H1 (cell line): ENCODE measurements around the gene RHBDF2. TPM values are rescaled to one million over a fixed set of nuclear protein-coding genes. Genes with fewer than 3 reads are reported as not detected.

Source experiments
- CTCF ChIA-PET: fragments of 300-600 bp; sonication (Branson Sonifier 250); formaldehyde crosslinking; loops from one replicate; lab custom pipeline; 2021; ENCODE audit not compliant: partially characterized antibody; lab: Charles Lee
- POLR2A ChIA-PET: fragments of 300-600 bp; sonication (Branson Sonifier 250); formaldehyde crosslinking; loops from one replicate; lab custom pipeline; 2021; ENCODE audit warnings: inconsistent platforms; ENCODE audit not compliant: partially characterized antibody; lab: Charles Lee
- DNase-seq, 2 experiments: peaks; one replicate each; pipeline versions ENCODE4 v3.0.0 to v3.0.0-alpha.2; 2010 to 2022; ENCODE audit warnings: low spot score in 2 of 2, low read depth in 1 of 2, mixed read lengths in 1 of 2
- FAIRE-seq: peaks from 2 replicates; lab custom pipeline; 2011; peaks lifted over from hg19 to GRCh38; lab: Jason Lieb, UNC
- H2AFZ ChIP-seq: 2 replicates; pipeline ENCODE4 v1.8.1; 2012; ENCODE audit warnings: low read length, inconsistent platforms
- H2AK5ac ChIP-seq: 2 replicates; pipeline ENCODE4 v1.6.1; 2013; ENCODE audit warnings: low read depth, low read length
- H2BK120ac ChIP-seq: replicated peaks from 2 replicates; pipeline ENCODE3; 2013; ENCODE audit warnings: low read depth, low read length, inconsistent platforms
- H2BK12ac ChIP-seq: 2 replicates; pipeline ENCODE4 v1.6.1; 2013; ENCODE audit warnings: low read depth, low read length
- H2BK15ac ChIP-seq: 2 replicates; pipeline ENCODE4 v1.6.1; 2013; ENCODE audit warnings: low read length
- H2BK20ac ChIP-seq: 2 replicates; pipeline ENCODE4 v1.6.1; 2013; ENCODE audit warnings: low read length
- H2BK5ac ChIP-seq: 2 replicates; pipeline ENCODE4 v1.6.1; 2013; ENCODE audit warnings: low read depth, low read length
- H3K14ac ChIP-seq: 2 replicates; pipeline ENCODE4 v1.6.1; 2013; ENCODE audit warnings: inconsistent platforms; ENCODE audit not compliant: insufficient read length
- H3K18ac ChIP-seq: 2 replicates; pipeline ENCODE4 v1.6.1; 2013; ENCODE audit warnings: low read length; ENCODE audit errors: extremely low read depth
- H3K23ac ChIP-seq: 2 replicates; pipeline ENCODE4 v1.6.1; 2013; ENCODE audit warnings: inconsistent platforms; ENCODE audit not compliant: insufficient read length
- H3K23me2 ChIP-seq: 2 replicates; pipeline ENCODE4 v1.6.1; 2013; ENCODE audit warnings: low read depth, low read length
- H3K27ac ChIP-seq: 2 replicates; pipeline ENCODE4 v1.6.1; 2011; ENCODE audit warnings: low read depth, low read length, inconsistent platforms
- H3K27me3 ChIP-seq, 4 experiments: replicated peaks in 1 of 4; 1 replicate in 1 of 4; 2 replicates in 3 of 4; pipeline versions ENCODE4 v1.6.1 to v1.8.1; 2011 to 2013; ENCODE audit warnings: low read length in 3 of 4, mild to moderate bottlenecking in 3 of 4, inconsistent platforms in 2 of 4, mixed read lengths in 2 of 4, moderate library complexity in 1 of 4; ENCODE audit not compliant: control insufficient read depth in 3 of 4, insufficient read depth in 3 of 4; ENCODE audit errors: extremely low read depth in 1 of 4
- H3K36me3 ChIP-seq, 4 experiments: 2 replicates each; pipeline versions ENCODE4 v1.6.1 to v1.8.1; 2011 to 2013; ENCODE audit warnings: mild to moderate bottlenecking in 4 of 4, low read length in 3 of 4, moderate library complexity in 2 of 4, control low read depth in 1 of 4, inconsistent platforms in 1 of 4; ENCODE audit not compliant: insufficient read depth in 4 of 4, control insufficient read depth in 2 of 4
- H3K4ac ChIP-seq: replicated peaks from 2 replicates; pipeline ENCODE3; 2013; ENCODE audit warnings: low read length, low read depth, mixed read lengths, inconsistent platforms; ENCODE audit not compliant: insufficient read length
- H3K4me1 ChIP-seq, 4 experiments: replicated peaks in 1 of 4; 1 replicate in 1 of 4; 2 replicates in 3 of 4; pipeline versions ENCODE4 v1.6.1 to v1.8.1; 2011 to 2013; ENCODE audit warnings: low read length in 3 of 4, inconsistent platforms in 2 of 4, mixed read lengths in 1 of 4; ENCODE audit not compliant: insufficient read depth in 4 of 4, control insufficient read depth in 3 of 4
- H3K4me2 ChIP-seq, 2 experiments: 2 replicates each; pipeline versions ENCODE4 v1.6.1 to v1.8.1; 2011 to 2013; ENCODE audit warnings: low read depth in 2 of 2, low read length in 2 of 2, control low read depth in 1 of 2, inconsistent platforms in 1 of 2, mild to moderate bottlenecking in 1 of 2; ENCODE audit not compliant: insufficient read depth in 1 of 2
- H3K4me3 ChIP-seq, 4 experiments: fragments of 200-600, 300-600 bp in 1 of 4; sonication (generic), shearing (Covaris generic), sonication (Bioruptor Twin) in 1 of 4; 2 replicates each; pipeline versions ENCODE4 v1.5.1 to v1.8.1; 2011 to 2016; ENCODE audit warnings: low read length in 4 of 4, low read depth in 3 of 4, control low read depth in 2 of 4, inconsistent platforms in 2 of 4, mild to moderate bottlenecking in 2 of 4, mixed read lengths in 1 of 4, moderate library complexity in 1 of 4; ENCODE audit not compliant: insufficient read depth in 2 of 4; ENCODE audit errors: extremely low read depth in 1 of 4
- H3K56ac ChIP-seq: replicated peaks from 2 replicates; pipeline ENCODE3; 2013; ENCODE audit warnings: low read depth, mild to moderate bottlenecking, mixed read lengths, low read length, inconsistent platforms; ENCODE audit not compliant: insufficient read length
- H3K79me1 ChIP-seq: 2 replicates; pipeline ENCODE4 v1.6.1; 2013; ENCODE audit warnings: low read depth, low read length, control low read depth
- H3K79me2 ChIP-seq, 2 experiments: 2 replicates each; pipeline versions ENCODE4 v1.6.1 to v1.8.1; 2012 to 2013; ENCODE audit warnings: low read length in 2 of 2, mild to moderate bottlenecking in 2 of 2, inconsistent platforms in 1 of 2; ENCODE audit not compliant: insufficient read depth in 2 of 2, control insufficient read depth in 1 of 2
- H3K9ac ChIP-seq, 4 experiments: replicated peaks in 1 of 4; 1 replicate in 1 of 4; 2 replicates in 3 of 4; pipeline versions ENCODE4 v1.6.1 to v1.8.1; 2011 to 2013; ENCODE audit warnings: low read depth in 3 of 4, low read length in 3 of 4, control low read depth in 2 of 4, mild to moderate bottlenecking in 2 of 4, moderate library complexity in 2 of 4, inconsistent platforms in 1 of 4; ENCODE audit errors: extremely low read depth in 1 of 4
- H3K9me3 ChIP-seq, 2 experiments: 2 replicates each; pipeline versions ENCODE4 v1.6.1 to v1.8.1; 2012 to 2013; ENCODE audit warnings: mild to moderate bottlenecking in 2 of 2, moderate library complexity in 2 of 2, control low read depth in 1 of 2, inconsistent platforms in 1 of 2, low read depth in 1 of 2, low read length in 1 of 2, mixed read lengths in 1 of 2; ENCODE audit not compliant: insufficient read depth in 2 of 2
- H4K20me1 ChIP-seq, 2 experiments: replicated peaks in 1 of 2; 2 replicates each; pipeline versions ENCODE3 to v1.8.1; 2011 to 2013; ENCODE audit warnings: inconsistent platforms in 2 of 2, low read length in 2 of 2, mild to moderate bottlenecking in 1 of 2; ENCODE audit not compliant: insufficient read depth in 2 of 2, control insufficient read depth in 1 of 2
- H4K5ac ChIP-seq: 2 replicates; pipeline ENCODE4 v1.6.1; 2013; ENCODE audit warnings: low read length, low read depth, mixed read lengths, inconsistent platforms; ENCODE audit not compliant: insufficient read length
- H4K8ac ChIP-seq: 2 replicates; pipeline ENCODE4 v1.8.0; 2013; ENCODE audit warnings: mild to moderate bottlenecking, moderate library complexity, low read length, inconsistent platforms; ENCODE audit not compliant: insufficient read depth; ENCODE audit errors: extremely low read depth
- H4K91ac ChIP-seq: replicated peaks from 2 replicates; pipeline ENCODE3; 2013; ENCODE audit warnings: low read length, mixed read lengths, inconsistent platforms; ENCODE audit not compliant: insufficient read length
- ATF2 ChIP-seq: IDR thresholded peaks from 2 replicates; pipeline ENCODE4 v1.6.1; 2012; ENCODE audit warnings: low read length, inconsistent platforms
- BACH1 ChIP-seq: IDR thresholded peaks from 2 replicates; pipeline ENCODE4 v1.6.1; 2012; ENCODE audit warnings: low read length, improper control_type of control experiment
- CHD1 ChIP-seq: IDR thresholded peaks from 2 replicates; pipeline ENCODE4 v1.6.1; 2012; ENCODE audit warnings: low read depth, low read length, improper control_type of control experiment
- E2F6 ChIP-seq: IDR thresholded peaks from 2 replicates; pipeline ENCODE4 v1.6.1; 2012; ENCODE audit warnings: inconsistent platforms
- EP300 ChIP-seq, 2 experiments: IDR thresholded peaks; 1 replicate in 1 of 2; 2 replicates in 1 of 2; pipeline ENCODE4 v1.6.1; 2011 to 2012; ENCODE audit warnings: low read depth in 2 of 2, low read length in 2 of 2, mild to moderate bottlenecking in 2 of 2, borderline replicate concordance in 1 of 2, inconsistent platforms in 1 of 2, moderate library complexity in 1 of 2
- GABPA ChIP-seq: IDR thresholded peaks from 2 replicates; pipeline ENCODE4 v1.6.1; 2011; ENCODE audit warnings: mild to moderate bottlenecking, low read length, moderate library complexity, borderline replicate concordance; ENCODE audit not compliant: insufficient read depth
- HDAC6 ChIP-seq: IDR thresholded peaks from one replicate; pipeline ENCODE4 v1.7.1; 2012; ENCODE audit warnings: low read depth, mild to moderate bottlenecking, inconsistent platforms, low read length, moderate library complexity
- MAFK ChIP-seq: IDR thresholded peaks from 2 replicates; pipeline ENCODE4 v1.6.1; 2012; ENCODE audit warnings: low read depth, mild to moderate bottlenecking, improper control_type of control experiment, low read length
- SP1 ChIP-seq: IDR thresholded peaks from 2 replicates; pipeline ENCODE4 v1.6.1; 2011; ENCODE audit warnings: low read depth, low read length
- SP2 ChIP-seq: IDR thresholded peaks from 2 replicates; pipeline ENCODE4 v1.6.1; 2012; ENCODE audit warnings: mild to moderate bottlenecking, low read length, inconsistent platforms
- USF2 ChIP-seq: IDR thresholded peaks from 2 replicates; pipeline ENCODE4 v1.6.1; 2011; ENCODE audit warnings: low read length, improper control_type of control experiment
- WGBS, 2 experiments: shearing (Covaris generic) in 1 of 2; methylation state at CpG; one replicate each; pipeline versions ENCODE4 v1.1.6 to v1.1.7; 2013 to 2015; ENCODE audit warnings: low lambda C conversion rate in 2 of 2, mixed read lengths in 2 of 2, inconsistent platforms in 1 of 2, low coverage in 1 of 2, missing lambda C conversion rate in 1 of 2; ENCODE audit not compliant: insufficient replicate concordance in 2 of 2, insufficient coverage in 1 of 2, insufficient read length in 1 of 2; ENCODE audit errors: extremely low coverage in 1 of 2, missing lambda C conversion rate in 1 of 2; 5-methylcytosine and 5-hydroxymethylcytosine counted together
- polyA plus RNA-seq, 7 experiments: library from polyadenylated mRNA; depleted of rRNA in 3 of 7; stranded (reverse) in 5 of 7; unstranded in 2 of 7; fragments of >200 nt in 5 of 7; fragments of 200-250 nt in 2 of 7; gene quantifications; 1 replicate in 5 of 7; 2 replicates in 1 of 7; 4 replicates in 1 of 7; pipeline versions ENCODE4 v1.2.1 to v1.2.3, GENCODE V29; 2011 to 2013; ENCODE audit warnings: missing spikeins in 2 of 7, mixed read lengths in 2 of 7
- total RNA-seq: library from RNA; stranded (reverse); fragmentation: NEBNext Ultra II Directional; extraction: Animal tissue kit (Norgen Biotek cat#: 25700); gene quantifications from 2 replicates; pipeline ENCODE4 v1.2.1, GENCODE V29; 2021

RHBDF2 gene
- total and polyA plus RNA-seq, 2 of the 8 experiments (the other 6 are each of a cell fraction or from before 2014, with no cell fraction given), result 21.2 to 25.9 TPM

- H4K5ac ChIP-seq, result no peak overlapping the region
- no peak overlapping the region for H3K9ac ChIP-seq
- no peaks in the 10 kb centered on the region for H3K23me2 ChIP-seq
- H3K56ac ChIP-seq, result no peak overlapping the region
- no peak overlapping the region for H2AK5ac ChIP-seq
- no peak overlapping the region for H4K8ac ChIP-seq
- no peak overlapping the region for H3K18ac ChIP-seq
- H3K79me2 ChIP-seq, result peaks cover 10 to 84% of the 10 kb centered on the region in 2 experiments
- H3K79me1 ChIP-seq, result peaks cover 27% of the 10 kb centered on the region
- H2AFZ ChIP-seq, result no peak overlapping the region
- no peaks in the 10 kb centered on the region for H3K9me3 ChIP-seq
- H4K20me1 ChIP-seq, result peaks cover 11 to 19% of the 10 kb centered on the region in 2 experiments
- no peak overlapping the region for H2BK15ac ChIP-seq
- DNase-seq, result no peak
- H2BK120ac ChIP-seq, result no peak overlapping the region
- no peak overlapping the region for H3K27ac ChIP-seq
- CTCF ChIA-PET, result interaction anchor here (1.0 to 2.5 kb wide), 5 partner anchors 9 to 123 kb away, joined by 4 to 14 read pairs (median 10); no protein-coding TSS in a partner anchor
- peaks cover 0 to 8% (median 5%) of the 10 kb centered on the region in 4 experiments; a peak in 6 of 7 replicates for H3K4me1 ChIP-seq
- H2BK5ac ChIP-seq, result no peak overlapping the region
- no peak overlapping the region for H3K4ac ChIP-seq
- 99% methylated on average over 6 of the region's 6 CpGs; no CpG with 5 or more reads in 1 of the 2 experiments for WGBS, 2 experiments
- no peak overlapping the region for H2BK12ac ChIP-seq
- no peak overlapping the region for H3K4me3 ChIP-seq
- POLR2A ChIA-PET, result no interaction called here
- no peaks in the 10 kb centered on the region for H3K27me3 ChIP-seq
- no peak overlapping the region for H3K14ac ChIP-seq
- no peak overlapping the region for H3K4me2 ChIP-seq
- no peak for FAIRE-seq
- no peak overlapping the region for H4K91ac ChIP-seq
- no peak overlapping the region for H3K23ac ChIP-seq
- no peak overlapping the region for H2BK20ac ChIP-seq
- H3K36me3 ChIP-seq, result no peaks in the 10 kb centered on the region
- TF ChIP-seq GABPA (no peak), SP2 (no peak), BACH1 (no peak), USF2 (no peak), EP300 (IDR thresholded peaks at IDR 0.05; ENCODE audit: borderline replicate concordance in 1 of 2, low read depth in 2 of 2, low read length in 2 of 2) (no peak), SP1 (no peak), MAFK (no peak), E2F6 (no peak), ATF2 (no peak), CHD1 (no peak), HDAC6 (no peak)
Measured at GRCh38 chr17:76422860-76423259, 78.4 kb downstream of the RHBDF2 start.
